Measurements from ENCODE around the gene LIMS2.
A peak's percentile ranks its signal among the peaks of the same experiment; 100 is the strongest.

LIMS2 gene, protein sequence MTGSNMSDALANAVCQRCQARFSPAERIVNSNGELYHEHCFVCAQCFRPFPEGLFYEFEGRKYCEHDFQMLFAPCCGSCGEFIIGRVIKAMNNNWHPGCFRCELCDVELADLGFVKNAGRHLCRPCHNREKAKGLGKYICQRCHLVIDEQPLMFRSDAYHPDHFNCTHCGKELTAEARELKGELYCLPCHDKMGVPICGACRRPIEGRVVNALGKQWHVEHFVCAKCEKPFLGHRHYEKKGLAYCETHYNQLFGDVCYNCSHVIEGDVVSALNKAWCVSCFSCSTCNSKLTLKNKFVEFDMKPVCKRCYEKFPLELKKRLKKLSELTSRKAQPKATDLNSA

DNA sequence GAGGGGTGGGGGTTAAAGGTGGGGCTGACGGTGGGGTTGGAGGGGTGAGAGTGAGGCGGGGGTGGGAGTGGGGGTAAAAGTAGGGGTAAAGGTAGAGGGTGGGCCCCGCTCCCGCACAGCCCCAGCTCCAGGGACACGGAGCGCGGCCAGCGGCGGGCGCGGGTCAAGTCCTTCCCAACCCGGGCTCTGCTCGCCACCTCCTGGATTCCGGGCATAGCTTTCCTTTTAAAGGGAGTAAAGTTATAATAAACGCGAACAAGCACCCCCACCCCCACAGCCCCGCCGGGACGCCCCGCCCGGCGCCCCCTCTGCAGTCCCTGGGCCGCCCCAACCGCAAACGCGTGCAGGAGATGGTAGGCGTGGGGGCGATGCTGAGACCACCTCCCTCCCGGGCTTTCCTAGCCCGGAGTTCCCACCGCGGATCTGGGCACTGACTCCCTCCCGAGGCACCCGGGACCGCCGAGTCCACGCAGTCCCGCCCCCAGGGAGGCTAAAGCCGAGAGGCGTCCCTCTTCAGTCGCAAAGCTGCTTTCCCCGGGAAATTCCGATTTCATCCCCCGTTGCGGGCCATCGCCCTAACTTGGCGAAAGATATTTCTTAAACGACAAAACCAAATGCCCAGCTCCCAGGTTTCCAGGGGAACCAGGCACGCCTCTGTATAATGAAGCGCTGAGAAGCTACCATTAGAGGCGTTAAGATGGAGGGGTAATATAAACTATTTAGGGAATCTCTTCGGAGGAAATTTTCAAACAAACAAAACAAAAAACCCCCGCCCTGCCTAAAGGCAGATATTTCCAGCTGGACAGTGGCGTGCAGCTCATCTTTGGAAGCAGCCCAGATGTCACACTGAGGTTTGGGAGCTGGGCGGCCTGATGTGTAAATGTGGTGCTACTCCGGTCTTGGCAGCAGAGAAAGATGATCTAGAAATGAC lies at the start of gene LIMS2:
Gene LIMS2, minus strand, starts transcription at position 200 of the 931 bp plus-strand sequence. CDS start 506 bp downstream, outside the sequence.
- DNase-seq, result no peak

DNA sequence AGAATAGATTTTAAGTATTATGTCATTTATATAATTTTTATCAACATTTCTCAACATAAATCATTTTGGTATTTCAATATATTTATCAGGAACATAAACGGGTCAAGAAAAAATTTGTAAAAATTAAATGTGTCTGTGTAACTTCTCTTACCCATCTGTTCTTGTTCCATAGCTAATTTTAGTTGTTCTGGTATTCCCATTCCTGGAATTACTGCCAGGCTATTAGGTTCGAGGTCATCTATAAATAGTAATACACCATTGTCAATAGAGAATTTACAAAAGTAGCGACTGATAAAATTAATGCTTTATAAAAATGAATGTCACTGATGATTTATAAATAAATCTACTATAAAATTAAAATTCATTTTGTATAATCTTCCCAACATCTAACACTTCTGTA lies 47.5 kb upstream of the LIMS2 start:
- DNase-seq, result no peak

DNA sequence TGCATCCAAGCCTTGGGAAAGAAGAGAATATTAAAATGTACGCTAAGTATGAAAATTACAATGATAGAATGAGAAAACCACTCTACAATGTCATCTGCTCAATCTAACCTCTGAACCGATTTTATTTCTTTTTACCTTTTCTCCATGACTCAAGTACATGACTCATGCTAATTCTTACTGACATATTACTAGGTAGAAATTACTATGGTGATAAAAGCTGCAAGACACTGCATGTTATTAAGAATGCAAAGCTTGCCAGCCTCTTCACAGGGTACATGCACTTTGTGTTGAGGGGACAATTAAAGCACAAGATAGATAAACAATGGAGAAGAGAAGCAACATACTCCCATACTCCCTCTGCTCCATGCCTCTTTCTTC lies 46.6 kb upstream of the LIMS2 start:
- no peak for DNase-seq

DNA sequence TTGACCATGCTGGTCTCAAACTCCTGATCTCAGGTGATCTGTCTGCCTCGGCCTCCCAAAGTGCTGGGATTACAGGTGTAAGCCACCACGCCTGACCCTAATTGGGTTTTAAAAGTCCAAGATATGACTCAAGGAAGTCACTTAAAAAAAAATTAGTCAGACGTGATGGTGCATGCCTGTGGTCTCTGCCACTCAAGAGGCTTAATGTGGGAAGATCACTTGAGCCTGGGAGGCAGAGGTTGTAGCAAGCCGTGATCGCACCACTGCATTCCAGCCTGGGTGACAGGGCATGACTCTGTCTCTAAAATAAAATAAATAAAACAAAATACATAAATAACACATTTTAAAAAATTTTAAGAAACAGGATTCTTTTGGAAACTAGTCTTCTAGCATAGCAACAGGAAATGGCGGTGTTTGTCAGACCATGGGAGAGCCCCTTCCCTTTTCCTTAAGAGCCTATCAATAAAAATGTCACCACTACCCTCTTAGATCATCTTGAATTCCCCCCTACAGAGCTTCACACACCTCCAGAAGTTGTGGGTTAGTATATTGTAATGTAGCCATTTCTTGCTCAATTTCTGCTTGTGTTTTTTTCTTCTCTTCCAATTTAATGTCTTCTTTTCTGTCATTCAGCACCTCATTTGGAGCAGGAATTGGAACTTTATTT lies 46.1 kb upstream of the LIMS2 start:
- no peak for DNase-seq

DNA sequence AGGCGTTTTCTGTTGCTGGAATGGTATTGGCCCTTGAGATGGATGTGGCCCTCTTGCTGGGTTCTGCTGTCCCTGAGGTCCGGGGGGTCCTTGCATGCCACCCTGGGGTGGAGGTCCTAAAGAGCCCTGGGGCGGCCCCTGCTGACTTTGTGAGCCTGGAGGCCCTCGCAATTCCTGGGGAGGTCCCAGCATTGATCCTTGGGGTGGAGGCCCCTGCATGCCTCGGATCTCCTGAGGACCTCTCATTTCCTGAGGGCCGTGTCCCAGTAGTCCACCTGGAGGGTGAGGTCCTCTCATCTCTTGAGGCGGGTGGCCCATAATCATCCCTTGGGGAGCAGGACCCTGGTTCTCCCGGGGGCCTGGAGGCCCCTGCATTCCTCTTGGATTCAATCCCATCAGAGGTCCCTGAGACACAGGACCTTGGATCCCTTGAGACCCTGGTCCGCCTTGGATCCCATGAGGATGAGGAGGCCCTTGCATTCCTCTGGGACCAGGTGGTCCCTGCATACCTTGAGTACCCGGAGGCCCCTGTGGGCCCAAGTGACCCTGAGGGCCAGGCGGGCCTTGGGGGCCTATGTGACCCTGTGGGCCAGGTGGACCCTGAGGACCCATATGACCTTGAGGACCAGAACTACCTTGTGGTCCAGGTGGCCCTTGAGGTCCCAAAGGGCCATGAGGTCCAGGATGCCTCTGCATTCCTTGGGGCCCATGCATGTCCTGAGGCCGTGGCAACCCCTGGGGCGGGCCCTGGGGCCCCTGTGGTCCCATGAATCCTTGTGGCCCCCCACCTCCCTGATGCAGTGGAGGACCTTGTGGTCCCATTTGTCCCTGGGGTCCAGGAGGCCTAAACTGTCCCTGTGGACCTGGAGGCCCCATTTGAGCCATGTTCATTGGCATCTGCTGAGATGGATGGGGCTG lies 44.2 kb upstream of the LIMS2 start:
- DNase-seq, result no peak

GRCh38 chr2:127718271-127718670 lies 42.9 kb upstream of the LIMS2 start:
- DNase-seq, result no peak

DNA sequence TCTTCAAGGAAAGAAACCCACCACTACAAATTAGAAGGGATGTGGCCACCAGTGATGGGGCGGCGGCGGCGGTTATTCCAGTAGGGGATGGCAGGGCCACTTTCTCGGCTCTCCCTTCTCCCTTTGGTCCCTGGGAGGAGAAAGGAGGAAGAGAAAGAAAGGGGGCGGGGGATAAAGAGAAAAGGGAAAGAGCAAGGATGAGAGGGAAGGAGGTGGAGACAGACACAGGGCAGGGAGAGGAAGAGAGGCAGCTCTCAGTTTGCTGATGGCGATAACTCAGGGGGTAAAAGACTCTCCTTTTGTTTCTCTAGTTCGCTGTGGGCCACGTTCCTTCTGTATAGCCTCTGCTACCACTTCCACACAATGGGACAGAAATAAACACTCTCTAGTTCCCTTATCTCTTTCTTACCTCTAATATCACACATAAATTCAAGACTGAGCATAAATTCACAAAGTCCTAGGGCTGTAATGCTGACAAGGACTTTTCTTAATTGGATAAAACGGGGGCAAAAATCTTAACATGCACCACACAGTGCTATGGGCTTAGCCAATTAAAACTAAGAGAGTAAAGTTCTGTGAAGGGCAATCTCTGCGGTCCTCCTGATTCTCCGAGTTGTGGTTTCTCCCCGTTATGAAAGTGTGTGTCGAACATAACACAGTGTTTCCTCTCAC lies 40.6 kb upstream of the LIMS2 start:
- DNase-seq, result no peak

GRCh38 chr2:127713562-127713961 lies 38.2 kb upstream of the LIMS2 start:
- no peak for DNase-seq

- DNase-seq, result no peak
Observed at GRCh38 chr2:127712999-127713398, 37.7 kb upstream of the LIMS2 start.

DNA sequence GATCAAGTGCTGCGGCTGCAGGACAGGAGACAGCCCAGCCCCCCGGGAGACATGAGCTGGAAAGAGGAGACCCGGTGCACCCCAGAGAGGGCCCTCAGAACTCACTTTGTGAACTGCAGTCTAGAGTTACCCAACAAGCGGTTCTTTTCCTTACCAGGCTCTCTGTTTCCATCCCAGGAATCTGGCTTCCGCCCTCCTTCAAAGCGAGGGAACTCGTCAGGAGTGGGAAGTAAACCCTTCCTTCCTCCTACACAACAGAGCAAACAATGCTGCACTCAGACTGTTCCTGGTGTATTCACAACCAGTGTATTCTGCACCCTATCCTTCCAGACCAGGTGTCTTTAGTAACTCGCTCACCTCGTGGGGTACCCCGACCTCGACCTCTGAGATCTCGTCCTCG lies 34.0 kb upstream of the LIMS2 start:
- no peak for DNase-seq

GRCh38 chr2:127707890-127708648 lies 32.7 kb upstream of the LIMS2 start:
- DNase-seq, result no peak

GRCh38 chr2:127706215-127706990 lies 31.1 kb upstream of the LIMS2 start:
- DNase-seq, result no peak

DNA sequence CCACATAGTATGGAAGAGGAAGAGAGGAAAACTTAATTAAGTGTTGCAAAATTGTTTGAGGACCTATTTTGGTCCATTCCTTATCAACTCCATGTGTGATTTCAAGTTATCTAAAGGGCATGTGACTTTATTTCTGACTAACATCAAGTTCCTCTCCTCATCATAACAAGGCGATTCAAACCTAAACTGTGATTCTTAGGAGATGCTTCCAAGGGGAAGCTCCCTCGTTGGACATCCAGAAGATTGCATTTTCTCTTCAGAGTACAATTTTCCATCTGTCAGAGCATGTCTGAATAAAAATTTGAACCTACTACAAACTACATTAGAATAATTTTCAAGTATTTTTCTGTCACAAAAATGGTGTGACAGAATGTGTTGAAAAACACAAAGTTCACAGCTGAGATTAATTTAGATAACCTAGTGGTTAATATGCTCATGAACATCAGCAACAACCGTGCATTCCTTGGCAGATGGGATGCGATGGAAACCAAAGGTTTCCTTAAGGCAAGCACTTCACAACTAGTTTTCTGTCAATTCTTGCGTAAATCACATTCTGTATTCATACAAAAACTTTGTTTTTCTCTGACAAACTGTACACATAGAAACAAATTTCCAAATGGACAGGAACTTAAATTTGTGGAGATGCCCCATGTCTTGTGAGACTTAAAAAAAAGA lies 30.2 kb upstream of the LIMS2 start:
- DNase-seq, result no peak

- no peak for DNase-seq
Observed at GRCh38 chr2:127704641-127705390, 29.5 kb upstream of the LIMS2 start.

GRCh38 chr2:127703282-127703681 lies 28.0 kb upstream of the LIMS2 start:
- DNase-seq, result no peak

DNA sequence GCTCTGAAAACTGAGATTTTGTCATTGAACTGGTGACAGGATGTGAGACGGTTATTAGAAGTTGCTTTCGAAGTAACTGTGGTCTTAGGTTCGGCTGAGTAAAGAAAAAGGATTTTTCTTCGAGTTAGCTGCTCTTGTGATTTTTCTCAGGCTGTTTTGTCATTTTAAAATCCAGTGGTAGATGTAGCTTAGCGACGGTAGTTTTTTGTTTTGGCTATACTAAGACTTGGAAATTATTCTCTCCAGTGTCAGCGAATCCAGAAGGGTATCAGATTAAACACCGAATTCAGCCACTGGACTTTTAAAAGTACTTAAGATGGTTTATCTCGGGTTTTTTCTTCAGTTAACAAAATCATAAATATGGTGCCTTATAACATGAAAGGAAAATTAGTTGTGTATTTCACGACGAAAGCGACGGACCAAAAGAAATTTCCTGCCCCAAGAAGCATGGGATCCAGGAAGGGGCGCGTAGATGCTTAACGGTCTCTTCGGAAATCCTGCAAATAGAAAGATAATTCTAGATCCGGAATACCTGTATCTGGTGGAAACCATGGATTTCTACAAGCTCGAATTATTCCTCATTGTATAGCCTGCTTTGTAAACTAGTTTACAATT lies 27.2 kb upstream of the LIMS2 start:
- DNase-seq, result no peak

- peak; percentile 79 for DNase-seq
Observed at GRCh38 chr2:127701651-127702394, 26.5 kb upstream of the LIMS2 start.
